ENCODE measurements around the gene FBXL17.
"Not testable (repeated sequence)": the region's sequence is repeated elsewhere in the genome, so short reads cannot be mapped to it uniquely, and the experiment has no call there.

Gene FBXL17

GRCh38 chr5:108164574-108164973, 217.3 kb downstream of the FBXL17 start:
- DNase-seq (ENCODE audit: low read depth, low spot score): no peak

DNA sequence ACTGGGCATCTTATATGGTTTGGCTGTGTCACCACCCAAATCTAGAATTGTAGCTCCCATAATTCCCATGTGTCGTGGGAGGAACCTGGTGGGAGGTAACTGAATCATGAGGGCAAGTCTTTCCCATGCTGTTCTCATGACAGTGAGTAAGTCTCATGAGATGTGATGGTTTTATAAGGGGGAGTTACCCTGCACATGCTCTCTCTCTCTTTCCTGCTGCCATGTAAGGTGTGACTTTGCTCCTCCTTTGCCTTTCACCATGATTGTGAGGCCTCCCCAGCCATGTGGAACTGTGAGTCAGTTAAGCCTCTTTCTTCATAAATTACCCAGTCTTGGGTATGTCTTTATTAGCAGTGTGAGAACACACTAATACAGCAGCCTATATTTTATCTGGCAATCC, 229.0 kb downstream of the FBXL17 start:
- not testable (repeated sequence) for DNase-seq (ENCODE audit: low read depth, low spot score)

DNA sequence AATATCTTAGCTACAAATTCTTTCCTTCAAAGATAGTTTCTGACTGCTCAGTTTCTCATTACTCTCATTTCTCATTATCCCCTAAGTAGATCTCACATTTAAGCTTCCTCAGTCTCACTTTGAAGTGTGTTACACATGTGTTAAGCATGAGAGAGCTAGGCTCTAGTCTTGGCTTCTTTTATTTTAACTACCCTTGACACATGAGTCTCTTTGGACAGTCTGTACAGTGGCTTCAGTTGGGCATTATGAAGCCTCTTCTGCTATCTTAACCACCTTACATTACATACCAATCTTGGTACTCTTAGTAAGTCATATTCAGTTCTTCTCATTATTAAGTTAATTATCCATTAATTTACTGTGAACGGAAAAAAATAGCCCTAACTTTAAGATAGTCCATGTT, 232.5 kb downstream of the FBXL17 start:
- DNase-seq (ENCODE audit: low read depth, low spot score): no peak

DNA sequence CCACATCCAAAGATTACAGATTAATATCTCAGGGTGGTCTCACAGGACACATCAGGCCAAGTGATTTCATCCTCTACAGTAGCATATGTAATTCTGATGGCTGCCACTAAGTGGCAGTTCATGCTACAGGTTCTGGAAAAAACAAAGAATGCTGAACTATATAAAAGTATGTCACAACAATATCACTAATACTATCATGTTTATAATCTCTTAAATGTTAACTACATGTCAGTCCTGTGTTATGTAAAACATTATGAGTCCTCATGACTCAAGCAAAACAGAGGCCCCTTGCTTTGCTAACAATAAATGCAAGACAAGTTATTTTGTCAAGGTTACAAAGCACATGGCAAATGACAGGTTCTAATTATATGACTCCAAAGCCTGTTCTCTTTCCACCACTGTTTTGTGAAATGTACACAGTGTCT, 233.2 kb downstream of the FBXL17 start:
- DNase-seq (ENCODE audit: low read depth, low spot score): no peak

DNA sequence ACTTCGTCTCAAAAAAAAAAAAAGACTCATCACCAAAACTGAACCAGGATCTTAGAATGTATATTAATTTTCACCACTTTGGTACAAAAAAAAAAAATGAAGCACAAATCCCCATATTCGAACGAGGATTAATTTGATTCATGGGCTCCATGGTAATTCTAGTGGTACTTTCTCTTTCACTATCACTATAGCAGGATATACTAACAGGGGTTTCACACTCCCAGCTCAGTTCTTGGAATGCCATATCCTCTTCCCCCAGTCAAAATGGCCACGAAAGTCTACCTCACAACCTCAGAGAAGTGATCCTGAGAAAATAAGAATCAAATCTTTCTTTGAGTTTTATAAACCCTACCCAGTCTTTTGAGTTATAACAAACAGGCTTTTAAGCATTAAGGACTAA, 235.7 kb downstream of the FBXL17 start:
- DNase-seq (ENCODE audit: low read depth, low spot score): no peak

DNA sequence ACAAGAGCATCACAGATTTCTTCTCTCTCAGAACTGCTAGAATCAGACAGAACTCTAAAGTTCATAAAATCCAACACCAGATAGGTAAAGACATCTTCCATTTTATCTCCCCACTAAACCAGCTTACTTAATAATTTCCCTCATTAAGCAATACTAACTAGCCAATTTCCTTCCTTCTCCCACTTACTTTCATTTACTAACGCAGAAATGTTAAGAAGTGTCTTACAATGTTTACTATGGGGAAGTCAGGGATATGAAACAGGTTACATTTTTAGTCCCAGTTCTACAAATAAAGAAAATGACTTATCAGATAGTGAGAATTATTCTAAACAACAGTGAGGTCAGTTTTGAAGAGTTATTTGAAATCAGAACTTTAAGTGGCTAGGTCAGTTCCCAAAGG, 236.5 kb downstream of the FBXL17 start:
- no peak for DNase-seq (ENCODE audit: low read depth, low spot score)

- no peak for DNase-seq (ENCODE audit: low read depth, low spot score)
Observed at GRCh38 chr5:108144332-108144731, 237.6 kb downstream of the FBXL17 start.

DNA sequence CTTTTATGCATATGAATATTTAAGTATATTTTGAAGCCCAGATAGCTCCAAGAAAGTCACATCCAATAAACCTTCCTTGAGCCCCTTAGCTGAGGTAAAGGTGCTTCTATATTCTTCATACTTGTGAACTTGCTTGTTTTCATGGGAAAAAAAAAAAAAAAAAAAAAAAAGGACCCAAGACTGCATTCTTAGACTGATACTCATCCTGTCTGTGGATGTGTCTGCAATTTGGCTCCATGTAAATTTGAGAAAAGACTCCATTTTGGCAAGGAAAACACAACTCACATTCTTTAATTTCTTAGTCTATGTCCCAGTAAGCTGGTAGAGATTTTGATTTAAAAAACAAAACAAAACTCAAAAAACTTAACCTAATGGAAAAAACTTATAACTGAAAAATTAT, 238.3 kb downstream of the FBXL17 start:
- no peak for DNase-seq (ENCODE audit: low read depth, low spot score)

DNA sequence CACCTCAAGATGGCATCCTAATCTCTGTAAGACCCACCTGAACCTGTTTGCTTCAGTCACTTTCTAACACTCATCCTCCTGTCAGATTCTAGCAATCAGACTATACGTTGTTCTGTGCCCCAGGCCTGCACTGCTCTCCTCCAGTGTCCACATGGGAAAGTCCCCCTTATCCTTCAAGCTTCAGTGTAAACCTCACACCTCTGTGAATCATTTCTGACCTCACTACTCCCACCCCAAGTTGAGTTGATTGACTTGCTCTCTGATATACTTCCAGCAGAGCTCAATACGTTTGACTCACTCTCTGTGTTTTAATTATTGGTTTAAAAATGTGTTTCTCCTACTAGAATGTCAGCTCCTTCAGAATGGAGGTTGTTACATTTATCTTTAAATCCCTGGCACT, 240.2 kb downstream of the FBXL17 start:
- DNase-seq (ENCODE audit: low read depth, low spot score): no peak

- DNase-seq (ENCODE audit: low read depth, low spot score): no peak
Observed at GRCh38 chr5:108136493-108136892, 245.4 kb downstream of the FBXL17 start.

DNA sequence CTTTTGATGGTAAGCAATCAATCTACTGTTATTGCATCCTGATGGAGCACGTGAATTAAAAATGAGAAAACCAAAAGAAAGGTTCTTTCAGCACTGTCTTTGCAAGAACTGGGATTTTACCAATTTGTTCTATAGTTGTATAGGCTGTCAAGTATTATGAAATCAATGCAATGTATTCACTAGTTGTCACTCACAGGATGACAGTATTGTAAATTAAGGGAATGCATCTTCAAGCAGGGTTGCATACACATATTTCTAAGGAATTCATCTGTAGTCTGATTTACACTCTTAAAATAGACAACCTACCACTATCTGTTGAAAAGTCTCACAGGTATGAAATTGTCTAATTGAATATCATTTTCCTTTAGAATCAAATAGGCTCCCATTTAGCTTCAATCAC, 252.8 kb downstream of the FBXL17 start:
- no peak for DNase-seq (ENCODE audit: low read depth, low spot score)

DNA sequence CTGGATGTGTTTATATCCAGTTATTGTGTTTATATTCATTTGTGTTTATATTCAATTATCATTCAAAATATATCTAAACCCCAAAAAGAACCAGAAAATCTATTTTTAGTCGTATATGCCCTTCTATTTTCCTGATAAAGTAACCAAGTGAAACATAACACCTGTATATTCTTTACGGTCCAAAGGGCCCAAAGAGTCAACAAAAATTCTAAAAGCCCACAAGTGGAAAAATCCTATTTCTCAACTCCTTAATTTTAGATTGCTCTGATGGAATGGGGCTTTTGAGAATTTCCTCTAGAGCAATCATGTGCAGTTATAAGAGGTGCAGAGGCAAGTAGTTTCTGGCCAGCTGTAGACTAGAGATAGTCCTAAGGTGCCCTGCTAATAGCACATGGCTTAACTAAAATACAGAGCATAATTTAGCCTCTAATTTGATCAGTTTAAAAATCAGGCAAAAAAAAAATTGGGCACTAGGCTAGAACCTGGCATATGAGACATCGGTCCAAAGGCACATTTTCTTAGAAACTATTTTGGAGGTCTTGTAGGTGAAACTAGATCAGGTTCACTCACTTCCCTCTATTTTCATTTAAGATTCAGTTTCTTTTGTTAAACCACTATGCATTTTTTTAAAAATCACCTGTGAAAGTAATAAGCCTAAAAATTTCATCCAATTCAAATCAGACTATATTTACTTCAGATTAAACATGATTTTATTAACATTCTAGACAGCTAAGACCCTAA, 256.0 kb downstream of the FBXL17 start:
- DNase-seq (ENCODE audit: low read depth, low spot score): no peak

- DNase-seq (ENCODE audit: low read depth, low spot score): no peak
Observed at GRCh38 chr5:108124596-108124995, 257.3 kb downstream of the FBXL17 start.

DNA sequence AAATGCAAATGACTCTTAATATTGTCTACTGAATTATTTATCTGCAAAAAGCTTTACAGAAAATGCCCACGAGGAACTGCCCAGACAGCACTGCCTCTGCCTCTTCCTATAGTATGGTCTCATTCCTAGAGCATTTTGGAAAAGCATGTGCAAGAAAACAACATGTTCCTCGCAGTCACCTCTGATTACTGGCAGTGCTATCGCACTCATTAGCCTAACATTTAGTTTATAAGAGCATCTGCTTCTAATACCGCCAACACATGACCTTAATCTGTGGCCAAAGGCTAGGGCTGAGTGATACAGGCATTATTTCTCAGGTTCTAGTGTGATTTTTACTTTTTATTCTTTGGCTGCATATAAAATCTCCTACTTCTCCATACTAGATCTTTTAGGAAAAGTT, 259.2 kb downstream of the FBXL17 start:
- DNase-seq (ENCODE audit: low read depth, low spot score): no peak

DNA sequence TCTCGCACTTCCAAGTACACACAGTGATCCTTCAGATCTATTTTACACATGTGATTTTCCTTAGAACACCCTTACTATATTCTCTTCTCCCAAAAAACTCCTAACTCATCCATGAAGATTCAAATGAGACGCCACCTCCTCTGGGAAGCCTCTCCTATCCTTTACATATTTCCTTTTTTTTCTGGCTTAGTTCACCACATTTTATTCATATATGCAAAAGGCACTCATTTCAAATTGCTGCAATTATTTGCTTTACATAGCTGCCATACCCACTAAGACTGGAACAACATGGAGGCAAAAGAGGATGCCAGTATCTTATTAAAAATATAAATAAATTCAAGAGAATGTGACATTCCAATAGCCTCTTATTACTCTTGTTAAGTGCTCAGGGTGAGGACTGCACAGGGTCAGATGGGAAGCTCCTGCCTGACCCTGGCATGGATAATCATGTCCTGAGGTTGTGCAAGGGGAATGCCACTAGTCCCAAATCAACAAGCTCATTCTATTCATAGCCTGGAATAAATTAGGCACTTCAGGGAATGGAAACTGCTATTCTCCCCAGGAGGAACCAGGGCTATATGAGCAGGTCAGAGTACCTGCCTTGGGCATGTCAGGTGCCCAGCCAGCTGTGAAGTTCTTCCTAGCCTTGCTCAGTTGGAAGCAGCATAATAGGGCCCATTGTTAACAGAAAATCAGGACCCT, 262.9 kb downstream of the FBXL17 start:
- DNase-seq (ENCODE audit: low read depth, low spot score): no peak

GRCh38 chr5:108115673-108116072, 266.2 kb downstream of the FBXL17 start:
- DNase-seq (ENCODE audit: low read depth, low spot score): no peak

- no peak for DNase-seq (ENCODE audit: low read depth, low spot score)
Observed at GRCh38 chr5:108113950-108114349, 267.9 kb downstream of the FBXL17 start.

GRCh38 chr5:108111736-108112135, 270.2 kb downstream of the FBXL17 start:
- no peak for DNase-seq (ENCODE audit: low read depth, low spot score)

GRCh38 chr5:108109059-108109458, 272.8 kb downstream of the FBXL17 start:
- DNase-seq (ENCODE audit: low read depth, low spot score): no peak

DNA sequence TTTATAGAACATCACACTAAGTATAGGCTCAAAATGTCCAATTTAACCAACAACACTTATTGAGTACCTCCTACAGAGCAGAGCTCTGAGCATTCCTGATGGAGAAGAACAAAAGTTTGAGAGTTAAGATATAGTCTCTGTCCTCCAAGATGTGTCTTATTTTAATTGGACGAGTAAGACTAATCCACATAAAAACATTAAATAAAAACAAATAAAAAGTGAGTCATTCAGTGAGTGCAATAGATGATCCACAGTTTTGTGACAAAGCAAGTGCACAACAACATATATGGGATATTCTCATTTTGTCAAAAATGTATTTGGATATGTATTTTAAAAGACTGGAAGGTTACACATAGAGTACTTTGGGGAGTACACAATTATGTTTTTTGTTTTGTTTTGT, 277.4 kb downstream of the FBXL17 start:
- DNase-seq (ENCODE audit: low read depth, low spot score): no peak

DNA sequence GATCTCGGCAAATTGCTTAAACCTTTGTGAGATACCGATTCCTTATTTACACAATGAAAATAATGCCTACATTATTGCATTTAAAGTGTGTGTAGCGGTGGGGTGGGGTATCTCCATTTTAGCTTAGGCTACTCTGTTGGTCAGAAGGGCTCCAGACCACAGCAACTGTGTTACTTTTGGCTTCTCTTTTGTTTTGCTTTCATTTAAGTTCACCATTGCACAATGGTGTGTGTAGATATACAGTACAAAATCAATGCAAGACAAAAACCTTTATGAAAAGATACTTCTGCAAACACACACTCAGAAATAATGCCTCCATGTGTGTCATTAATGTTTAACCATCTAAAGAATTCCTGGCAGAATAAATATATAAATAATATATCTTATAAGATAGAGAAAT, 279.4 kb downstream of the FBXL17 start:
- no peak for DNase-seq (ENCODE audit: low read depth, low spot score)

GRCh38 chr5:108101821-108102220, 280.1 kb downstream of the FBXL17 start:
- no peak for DNase-seq (ENCODE audit: low read depth, low spot score)

GRCh38 chr5:108101130-108101529, 280.8 kb downstream of the FBXL17 start:
- no peak for DNase-seq (ENCODE audit: low read depth, low spot score)
